Panc1 (cell line): ENCODE data around the gene MYDGF.

ENCODE experiments used
- CTCF ChIP-seq: fragments of 450-650 bp; IDR thresholded peaks from 2 replicates; pipeline ENCODE4 v1.5.1; 2017; ENCODE audit warnings: mild to moderate bottlenecking
- POLR2AphosphoS5 ChIP-seq: IDR thresholded peaks from 2 replicates; pipeline ENCODE4 v1.6.1; 2012; ENCODE audit warnings: mild to moderate bottlenecking, low read depth, low read length, moderate library complexity
- REST ChIP-seq, 2 experiments: IDR thresholded peaks; 2 replicates each; pipeline ENCODE4 v1.6.1; 2011 to 2012; ENCODE audit warnings: low read depth in 2 of 2, control low read depth in 1 of 2, low read length in 1 of 2, mild to moderate bottlenecking in 1 of 2, moderate library complexity in 1 of 2; ENCODE audit not compliant: insufficient read depth in 1 of 2
- SIN3A ChIP-seq: IDR thresholded peaks from 2 replicates; pipeline ENCODE4 v1.6.1; 2012; ENCODE audit warnings: low read depth, mild to moderate bottlenecking, low read length, moderate library complexity, borderline replicate concordance; ENCODE audit not compliant: insufficient read depth
- TCF7L2 ChIP-seq: IDR thresholded peaks from 2 replicates; pipeline ENCODE4 v1.6.1; 2011; ENCODE audit warnings: mild to moderate bottlenecking, low read depth, low read length, inconsistent platforms

GRCh38 chr19:4636761-4637160 lies 33.4 kb downstream of the MYDGF start:
- TF ChIP-seq POLR2AphosphoS5 (no peak), CTCF (no peak), REST (IDR thresholded peaks at IDR 0.05; ENCODE audit: insufficient read depth in 1 of 2, low read depth in 2 of 2, low read length in 1 of 2) (no peak), TCF7L2 (no peak), SIN3A (no peak)
